Loucy (cell line): Measurements from ENCODE around the gene RETREG3.

Experiments
- H2AFZ ChIP-seq: fragments of 200-600 bp; sonication (generic); 2 replicates; pipeline ENCODE4 v1.6.0; 2016; ENCODE audit warnings: antibody characterized with exemption, mild to moderate bottlenecking, low read length, moderate library complexity
- H3F3A ChIP-seq: fragments of 200-600 bp; 2 replicates; pipeline ENCODE4 v1.6.0; 2016; ENCODE audit warnings: antibody characterized with exemption, low read depth, mild to moderate bottlenecking
- H3K27me3 ChIP-seq: fragments of 200-600 bp; sonication (generic); 2 replicates; pipeline ENCODE4 v1.6.1; 2014; ENCODE audit warnings: low read length, mild to moderate bottlenecking; ENCODE audit not compliant: insufficient read depth, poor library complexity, severe bottlenecking
- H3K36me3 ChIP-seq: fragments of 200-600 bp; sonication (generic); 2 replicates; pipeline ENCODE4 v1.6.1; 2016; ENCODE audit warnings: low read length; ENCODE audit not compliant: insufficient read depth
- H3K4me1 ChIP-seq: fragments of 200-600 bp; sonication (generic); 2 replicates; pipeline ENCODE4 v1.5.1; 2014; ENCODE audit warnings: low read length, mild to moderate bottlenecking; ENCODE audit not compliant: insufficient read depth, poor library complexity, severe bottlenecking
- H3K4me2 ChIP-seq: fragments of 200-600 bp; sonication (generic); 2 replicates; pipeline ENCODE4 v1.6.0; 2014; ENCODE audit warnings: antibody characterized with exemption, low read length, low read depth, mild to moderate bottlenecking; ENCODE audit not compliant: poor library complexity, severe bottlenecking
- H3K4me3 ChIP-seq: fragments of 200-600 bp; sonication (generic); 2 replicates; pipeline ENCODE4 v1.5.1; 2014; ENCODE audit warnings: low read length, mild to moderate bottlenecking, mixed read lengths; ENCODE audit not compliant: poor library complexity, severe bottlenecking
- H3K79me2 ChIP-seq: fragments of 200-600 bp; sonication (generic); 2 replicates; pipeline ENCODE4 v1.6.1; 2014; ENCODE audit warnings: low read length; ENCODE audit not compliant: insufficient read depth
- H3K9ac ChIP-seq: fragments of 200-600 bp; sonication (generic); 2 replicates; pipeline ENCODE4 v1.6.0; 2014; ENCODE audit warnings: mild to moderate bottlenecking, low read depth, low read length, moderate library complexity; ENCODE audit not compliant: poor library complexity, severe bottlenecking
- H3K9me2 ChIP-seq: fragments of 200-600 bp; sonication (generic); replicated peaks from 2 replicates; pipeline ENCODE4 v1.6.1; 2016; ENCODE audit warnings: low read depth, low read length, mixed read lengths
- H3K9me3 ChIP-seq: fragments of 200-600 bp; sonication (generic); 2 replicates; pipeline ENCODE4 v1.6.1; 2014; ENCODE audit warnings: mild to moderate bottlenecking, antibody characterized with exemption, low read length, low read depth; ENCODE audit not compliant: insufficient read depth
- H4K20me1 ChIP-seq: fragments of 200-600 bp; sonication (generic); 2 replicates; pipeline ENCODE4 v1.6.0; 2014; ENCODE audit warnings: antibody characterized with exemption, low read length, mild to moderate bottlenecking; ENCODE audit not compliant: insufficient read depth, poor library complexity, severe bottlenecking
- CTCF ChIP-seq: fragments of 200-600 bp; sonication (generic); conservative IDR thresholded peaks from 2 replicates; pipeline ENCODE4 v1.5.1; 2014; ENCODE audit warnings: mild to moderate bottlenecking, antibody characterized with exemption, low read length
- EZH2phosphoT487 ChIP-seq: fragments of 200-600 bp; IDR thresholded peaks from 2 replicates; pipeline ENCODE4 v1.6.1; 2018; ENCODE audit warnings: antibody characterized with exemption, mild to moderate bottlenecking, moderate library complexity, borderline replicate concordance

RETREG3 gene

GRCh38 chr17:42538482-42538881 is 70.7 kb downstream of the RETREG3 start:
- peak overlapping the region; percentile 91 for H3K9ac ChIP-seq
- H3K79me2 ChIP-seq = peaks cover 36% of the 10 kb centered on the region
- H3K4me3 ChIP-seq = no peak overlapping the region
- peaks cover 37% of the 10 kb centered on the region for H3K4me1 ChIP-seq
- H3K27me3 ChIP-seq = no peaks in the 10 kb centered on the region
- H4K20me1 ChIP-seq = peaks cover 8% of the 10 kb centered on the region
- H2AFZ ChIP-seq = no peak overlapping the region
- H3K9me3 ChIP-seq = no peaks in the 10 kb centered on the region
- no peaks in the 10 kb centered on the region; the same call in 1 of the 2 replicates for H3K36me3 ChIP-seq
- H3K4me2 ChIP-seq = peak overlapping the region; percentile 96
- no peaks in the 10 kb centered on the region for H3F3A ChIP-seq
- TF ChIP-seq EZH2phosphoT487 (no peak), CTCF (no peak)
- H3K9me2 ChIP-seq = no peaks in the 10 kb centered on the region

- H3K4me2 ChIP-seq = peak overlapping the region; percentile 96
- no peaks in the 10 kb centered on the region for H3K9me2 ChIP-seq
- H3K27me3 ChIP-seq = no peaks in the 10 kb centered on the region
- no peak overlapping the region for H2AFZ ChIP-seq
- H3K4me1 ChIP-seq = peaks cover 37% of the 10 kb centered on the region
- H3K9me3 ChIP-seq = no peaks in the 10 kb centered on the region
- TF ChIP-seq CTCF (no peak), EZH2phosphoT487 (no peak)
- H3F3A ChIP-seq = no peaks in the 10 kb centered on the region
- no peaks in the 10 kb centered on the region; the same call in 1 of the 2 replicates for H3K36me3 ChIP-seq
- H3K79me2 ChIP-seq = peaks cover 41% of the 10 kb centered on the region
- H3K9ac ChIP-seq = peak overlapping the region; percentile 91
- H3K4me3 ChIP-seq = peak overlapping the region; percentile 84
- H4K20me1 ChIP-seq = peaks cover 8% of the 10 kb centered on the region
These were observed 71.2 kb downstream of the RETREG3 start for GRCh38 chr17:42537826-42538451.

GRCh38 chr17:42537156-42537805 is 71.9 kb downstream of the RETREG3 start:
- Histone ChIP-seq H3F3A (no peaks in the 10 kb centered on the region), H4K20me1 (peaks cover 8% of the 10 kb centered on the region), H3K9me3 (no peaks in the 10 kb centered on the region), H2AFZ (no peak overlapping the region; the same call in 1 of the 2 replicates), H3K9me2 (no peaks in the 10 kb centered on the region), H3K79me2 (peaks cover 41% of the 10 kb centered on the region), H3K9ac (peak overlapping the region; percentile 91), H3K36me3 (no peaks in the 10 kb centered on the region), H3K4me1 (peaks cover 37% of the 10 kb centered on the region), H3K4me2 (peak overlapping the region; percentile 96), H3K27me3 (no peaks in the 10 kb centered on the region), H3K4me3 (peak overlapping the region; percentile 84)
- no peak for TF ChIP-seq EZH2phosphoT487
- TF ChIP-seq CTCF = no peak
